GM13976 (cell line): ENCODE measurements around the gene COX19.

Experiments
- DNase-seq: peaks from one replicate; pipeline ENCODE4 v3.0.0; 2012; ENCODE audit warnings: low spot score
- CTCF ChIP-seq: IDR thresholded peaks from 2 replicates; pipeline ENCODE4 v1.5.1; 2012; ENCODE audit warnings: borderline replicate concordance, mild to moderate bottlenecking; ENCODE audit not compliant: insufficient read depth; ENCODE audit errors: extremely low read depth, missing control alignments, control extremely low read depth
- in situ Hi-C: fragments of 300-500 bp; cut with MboI; formaldehyde crosslinking; loops from one replicate; pipeline ENCODE4 v1.12.0; 2022; ENCODE audit warnings: low sequenced_read_pairs, mixed read lengths, inconsistent platforms; ENCODE audit not compliant: unreplicated experiment

COX19 gene

GRCh38 chr7:974172-974571, 1.2 kb downstream of the COX19 start:
- in situ Hi-C loops: no loop called here

GRCh38 chr7:973312-973711, 2.0 kb downstream of the COX19 start:
- no peak for TF ChIP-seq CTCF
- in situ Hi-C loops: no loop called here
- no peak for DNase-seq

More at GRCh38 chr7:974172-974571, 1.2 kb downstream of the COX19 start:
- no peak for DNase-seq
- no peak for TF ChIP-seq CTCF

- DNase-seq: no peak
- in situ Hi-C loops: no loop called here
- no peak for TF ChIP-seq CTCF
Observed at GRCh38 chr7:972676-973309, 2.6 kb downstream of the COX19 start.

- in situ Hi-C loops: no loop called here
- no peak for TF ChIP-seq CTCF
Observed at GRCh38 chr7:972110-972509, 3.2 kb downstream of the COX19 start.

GRCh38 chr7:970744-971143, 4.6 kb downstream of the COX19 start:
- TF ChIP-seq CTCF: no peak
- DNase-seq: no peak
- in situ Hi-C loops: no loop called here

More at GRCh38 chr7:972110-972509, 3.2 kb downstream of the COX19 start:
- no peak for DNase-seq

GRCh38 chr7:969403-969802, 5.9 kb downstream of the COX19 start:
- in situ Hi-C loops: no loop called here

More at GRCh38 chr7:969403-969802, 5.9 kb downstream of the COX19 start:
- TF ChIP-seq CTCF: no peak
- no peak for DNase-seq
